ENCODE data around the gene BBX. TPM values are rescaled to one million over a fixed set of nuclear protein-coding genes. Genes with fewer than 3 reads are reported as not detected.

BBX gene
- total and polyA plus RNA-seq, 4 donors, result 4.7 to 25.1 (median 20.5) TPM

- no peaks in the 10 kb centered on the region for H3K9me3 ChIP-seq (ENCODE audit: control insufficient read depth in 4 of 4, low read length in 3 of 4)
- H3K27me3 ChIP-seq (ENCODE audit: control insufficient read depth in 4 of 4, insufficient read depth in 4 of 4, low read length in 3 of 4), result no peaks in the 10 kb centered on the region
- no peak overlapping the region for H3K27ac ChIP-seq (ENCODE audit: low read depth in 1 of 2, low read length in 2 of 2)
- no peak overlapping the region for H3K4me3 ChIP-seq (ENCODE audit: low read depth in 1 of 3, low read length in 3 of 3)
- no peak overlapping the region for H3K9ac ChIP-seq (ENCODE audit: low read depth in 1 of 2, low read length in 2 of 2)
- peaks cover 0 to 3% (median 0%) of the 10 kb centered on the region in 4 donors for H3K36me3 ChIP-seq (ENCODE audit: control insufficient read depth in 4 of 4, insufficient read depth in 3 of 4, low read depth in 1 of 4, low read length in 3 of 4)
- DNase-seq (ENCODE audit: low spot score), result no peak
- H3K4me1 ChIP-seq (ENCODE audit: control insufficient read depth in 4 of 4, insufficient read depth in 4 of 4, low read length in 3 of 4), result no peaks in the 10 kb centered on the region
- no peak for TF ChIP-seq YY1 (IDR thresholded peaks at IDR 0.05)
- TF ChIP-seq RAD21 (IDR thresholded peaks at IDR 0.05), result no peak
- TF ChIP-seq FOXA2 (IDR thresholded peaks at IDR 0.05), result no peak
- TF ChIP-seq HNF4G (IDR thresholded peaks at IDR 0.05), result no peak
- no peak for TF ChIP-seq ZBTB33 (IDR thresholded peaks at IDR 0.05)
- WGBS, result 97% methylated on average over 4 of the region's 4 CpGs
Observed at GRCh38 chr3:107745354-107745753, 222.6 kb downstream of the BBX start.

GRCh38 chr3:107752202-107752990 is 229.6 kb downstream of the BBX start:
- WGBS, result 81% methylated on average over 3 of the region's 3 CpGs
- no peaks in the 10 kb centered on the region for H3K9me3 ChIP-seq (ENCODE audit: control insufficient read depth in 4 of 4, low read length in 3 of 4)
- H3K9ac ChIP-seq (ENCODE audit: low read depth in 1 of 2, low read length in 2 of 2), result no peak overlapping the region
- no peak for TF ChIP-seq ATF3 (IDR thresholded peaks at IDR 0.05)
- no peak for TF ChIP-seq TAF1 (conservative IDR thresholded peaks at IDR 0.05)
- TF ChIP-seq NR2F2 (IDR thresholded peaks at IDR 0.05), result no peak
- no peak for TF ChIP-seq JUND (IDR thresholded peaks at IDR 0.05)
- no peak for TF ChIP-seq REST (IDR thresholded peaks at IDR 0.05)
- TF ChIP-seq CTCF (IDR thresholded peaks at IDR 0.05; ENCODE audit: low read depth, low read length, missing input control), result peak; percentile 36
- no peak for TF ChIP-seq MAX (IDR thresholded peaks at IDR 0.05)
- TF ChIP-seq YY1 (IDR thresholded peaks at IDR 0.05), result no peak
- TF ChIP-seq RAD21 (IDR thresholded peaks at IDR 0.05), result peak; percentile 51 to 67
- no peak for TF ChIP-seq HNF4G (IDR thresholded peaks at IDR 0.05)
- no peak for TF ChIP-seq SP1 (IDR thresholded peaks at IDR 0.05)
- no peak for TF ChIP-seq FOXA1 (IDR thresholded peaks at IDR 0.05)
- no peak for TF ChIP-seq GABPA (IDR thresholded peaks at IDR 0.05 in 1 of 2, conservative IDR thresholded peaks at IDR 0.05 in 1 of 2)
- TF ChIP-seq RXRA (IDR thresholded peaks at IDR 0.05), result no peak
- TF ChIP-seq EGR1 (IDR thresholded peaks at IDR 0.05; ENCODE audit: low read depth in 2 of 2), result no peak
- no peak for TF ChIP-seq ZBTB33 (IDR thresholded peaks at IDR 0.05)
- no peak for TF ChIP-seq HNF4A (conservative IDR thresholded peaks at IDR 0.05)
- TF ChIP-seq FOXA2 (IDR thresholded peaks at IDR 0.05), result no peak
- DNase-seq (ENCODE audit: low spot score), result no peak
- H3K4me3 ChIP-seq (ENCODE audit: low read depth in 1 of 3, low read length in 3 of 3), result no peak overlapping the region
- H3K27ac ChIP-seq (ENCODE audit: low read depth in 1 of 2, low read length in 2 of 2), result no peak overlapping the region
- no peaks in the 10 kb centered on the region for H3K4me1 ChIP-seq (ENCODE audit: control insufficient read depth in 4 of 4, insufficient read depth in 4 of 4, low read length in 3 of 4)
- H3K36me3 ChIP-seq (ENCODE audit: control insufficient read depth in 4 of 4, insufficient read depth in 3 of 4, low read depth in 1 of 4, low read length in 3 of 4), result peaks cover 0 to 8% (median 2%) of the 10 kb centered on the region in 4 donors
- H3K27me3 ChIP-seq (ENCODE audit: control insufficient read depth in 4 of 4, insufficient read depth in 4 of 4, low read length in 3 of 4), result no peaks in the 10 kb centered on the region
